Measurements from ENCODE around the gene PPP2R3A. TPM values are rescaled to one million over a fixed set of nuclear protein-coding genes. Genes with fewer than 3 reads are reported as not detected.

Gene PPP2R3A
- total RNA-seq, 4 donors from 2014 or later: 6.8 to 9.6 (median 8.2) TPM

DNA sequence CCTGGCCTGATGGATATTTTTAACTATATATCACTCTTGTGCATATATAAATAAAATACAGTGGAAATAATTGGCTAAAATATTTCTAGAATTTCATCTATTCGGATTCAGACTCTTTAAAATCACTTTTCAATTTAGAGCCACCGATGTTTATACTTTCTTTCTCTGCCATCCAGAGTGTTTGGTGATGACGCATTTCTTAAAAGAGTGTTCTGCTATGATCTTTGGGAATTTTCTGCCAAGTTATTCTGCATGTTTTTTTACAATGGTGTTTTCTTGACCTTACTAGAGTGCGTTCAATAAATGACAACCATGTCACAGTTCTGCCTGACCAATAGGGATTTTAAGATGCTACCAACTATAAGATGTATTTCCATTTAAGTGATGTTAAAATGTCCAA lies 30.2 kb downstream of the PPP2R3A start:
- DNase-seq (ENCODE audit: low spot score) (no peak), ATAC-seq (ENCODE audit: low FRiP score) (no peak)
- TF ChIP-seq, protein P1, sequence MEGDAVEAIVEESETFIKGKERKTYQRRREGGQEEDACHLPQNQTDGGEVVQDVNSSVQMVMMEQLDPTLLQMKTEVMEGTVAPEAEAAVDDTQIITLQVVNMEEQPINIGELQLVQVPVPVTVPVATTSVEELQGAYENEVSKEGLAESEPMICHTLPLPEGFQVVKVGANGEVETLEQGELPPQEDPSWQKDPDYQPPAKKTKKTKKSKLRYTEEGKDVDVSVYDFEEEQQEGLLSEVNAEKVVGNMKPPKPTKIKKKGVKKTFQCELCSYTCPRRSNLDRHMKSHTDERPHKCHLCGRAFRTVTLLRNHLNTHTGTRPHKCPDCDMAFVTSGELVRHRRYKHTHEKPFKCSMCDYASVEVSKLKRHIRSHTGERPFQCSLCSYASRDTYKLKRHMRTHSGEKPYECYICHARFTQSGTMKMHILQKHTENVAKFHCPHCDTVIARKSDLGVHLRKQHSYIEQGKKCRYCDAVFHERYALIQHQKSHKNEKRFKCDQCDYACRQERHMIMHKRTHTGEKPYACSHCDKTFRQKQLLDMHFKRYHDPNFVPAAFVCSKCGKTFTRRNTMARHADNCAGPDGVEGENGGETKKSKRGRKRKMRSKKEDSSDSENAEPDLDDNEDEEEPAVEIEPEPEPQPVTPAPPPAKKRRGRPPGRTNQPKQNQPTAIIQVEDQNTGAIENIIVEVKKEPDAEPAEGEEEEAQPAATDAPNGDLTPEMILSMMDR (IDR thresholded peaks at IDR 0.05): no peak

DNA sequence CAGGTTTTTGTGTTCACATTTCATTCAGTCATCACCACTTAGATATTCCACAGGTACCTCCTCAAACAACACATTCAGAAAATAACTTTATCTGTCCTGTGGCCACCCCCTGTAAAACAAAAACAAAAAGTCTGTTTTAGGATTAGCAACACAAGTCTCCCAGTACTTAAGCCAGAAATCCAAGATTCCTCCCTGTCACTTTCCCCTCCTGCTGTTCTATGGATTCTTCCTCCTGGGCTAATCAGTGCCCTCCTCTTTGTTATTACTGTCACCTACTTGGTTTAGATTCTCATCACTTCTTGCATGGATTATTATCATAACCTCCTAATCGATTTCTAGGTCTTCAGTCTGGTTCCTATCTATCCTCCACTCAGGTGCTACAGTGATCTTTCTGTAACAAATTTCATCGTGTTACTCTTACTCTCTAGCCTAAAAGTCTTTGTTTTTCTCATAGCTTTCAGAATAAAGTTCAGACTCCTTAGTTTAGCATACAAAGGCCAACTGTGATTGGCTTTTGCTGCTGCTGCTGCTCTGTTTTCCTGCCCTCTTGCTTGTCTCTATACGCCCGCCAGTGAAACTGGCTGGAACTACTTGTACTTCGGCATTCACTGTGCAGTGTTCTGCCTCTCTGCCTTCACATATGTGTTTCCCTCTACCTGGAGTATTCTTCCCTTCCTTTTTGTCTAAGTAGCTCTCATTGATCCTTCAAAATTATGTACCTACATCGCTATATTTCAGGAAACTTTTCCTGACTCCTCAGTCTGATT lies 32.2 kb downstream of the PPP2R3A start:
- DNase-seq (ENCODE audit: low spot score): no peak
- TF ChIP-seq, protein P1 (IDR thresholded peaks at IDR 0.05): no peak
- no peak for ATAC-seq (ENCODE audit: low FRiP score)

DNA sequence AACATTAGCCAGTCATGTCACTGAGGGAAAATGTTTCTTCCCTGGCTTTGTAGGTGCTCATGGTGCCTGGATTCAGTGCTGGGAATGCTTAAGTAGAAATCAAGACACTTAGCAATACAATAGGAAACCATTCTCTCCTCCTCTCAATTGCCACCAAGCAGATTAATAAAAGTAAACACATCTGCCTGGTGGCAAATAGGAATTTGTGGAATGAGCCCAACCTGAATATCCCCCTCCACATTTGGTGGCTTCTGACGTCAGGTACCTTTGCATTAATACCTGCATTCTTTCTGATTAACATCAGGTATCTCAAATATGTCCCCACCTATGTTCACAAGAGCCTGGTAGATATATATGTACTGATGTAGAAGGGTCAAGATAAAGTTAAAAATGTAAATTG lies 42.7 kb downstream of the PPP2R3A start:
- DNase-seq (ENCODE audit: low spot score): no peak
- TF ChIP-seq, protein P1 (IDR thresholded peaks at IDR 0.05): no peak
- ATAC-seq (ENCODE audit: low FRiP score): no peak

DNA sequence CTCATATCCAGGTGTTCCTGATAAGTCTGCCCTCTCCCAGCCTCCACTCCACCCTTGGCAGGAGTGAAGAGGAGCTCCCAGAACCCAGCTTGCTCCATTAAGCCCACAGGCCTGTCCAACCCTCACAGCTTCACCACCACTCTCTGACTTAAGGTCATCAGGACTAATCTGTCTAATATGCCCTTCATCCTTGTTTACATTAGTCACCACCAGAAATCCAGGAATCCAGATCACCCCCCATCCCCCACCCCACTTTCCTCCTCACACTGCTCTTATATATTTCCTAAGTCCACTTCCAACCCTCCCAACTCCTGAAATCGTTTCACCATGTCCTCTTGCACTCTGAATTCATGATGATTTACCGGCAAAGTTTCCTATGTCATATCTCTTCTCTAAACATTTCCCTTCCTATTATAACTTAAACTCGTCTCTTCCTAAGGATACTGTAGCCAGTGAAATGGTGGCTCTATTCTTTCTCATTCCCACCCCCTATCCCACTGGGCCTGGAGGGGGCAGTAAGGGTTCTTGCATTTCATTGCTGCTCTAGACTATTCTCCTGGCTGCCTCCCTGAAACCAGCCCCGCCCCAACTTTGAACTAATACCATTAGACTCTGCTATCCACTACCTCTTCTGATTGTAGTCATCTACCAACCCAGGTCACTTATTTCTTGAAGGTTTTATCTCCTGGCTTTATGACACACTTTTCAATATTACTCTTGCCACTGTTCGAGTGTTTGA lies 43.4 kb downstream of the PPP2R3A start:
- DNase-seq (ENCODE audit: low spot score): no peak
- ATAC-seq (ENCODE audit: low FRiP score): no peak
- TF ChIP-seq, protein P1 (IDR thresholded peaks at IDR 0.05): no peak

DNA sequence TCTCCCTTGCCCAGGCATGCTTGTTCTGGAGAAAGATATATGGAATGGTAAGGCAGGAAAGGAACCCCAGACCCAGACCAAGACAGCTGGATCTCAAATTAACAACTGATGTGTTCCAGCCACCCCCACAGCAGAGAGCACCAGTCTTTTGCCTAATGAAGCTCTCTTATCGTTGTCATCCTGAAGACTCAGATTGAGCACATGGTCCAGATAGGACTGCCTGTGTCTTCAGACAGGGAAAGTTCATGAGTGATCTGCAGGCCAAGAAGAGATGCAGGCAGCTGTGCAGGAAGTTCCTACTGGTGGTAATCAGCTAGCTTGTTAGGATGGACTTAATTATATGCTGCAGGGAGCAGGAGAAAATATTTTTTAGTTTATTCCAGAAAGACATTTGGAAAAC lies 53.3 kb downstream of the PPP2R3A start:
- TF ChIP-seq, protein P1 (IDR thresholded peaks at IDR 0.05): no peak
- DNase-seq (ENCODE audit: low spot score) (no peak), ATAC-seq (ENCODE audit: low FRiP score) (no peak)

DNA sequence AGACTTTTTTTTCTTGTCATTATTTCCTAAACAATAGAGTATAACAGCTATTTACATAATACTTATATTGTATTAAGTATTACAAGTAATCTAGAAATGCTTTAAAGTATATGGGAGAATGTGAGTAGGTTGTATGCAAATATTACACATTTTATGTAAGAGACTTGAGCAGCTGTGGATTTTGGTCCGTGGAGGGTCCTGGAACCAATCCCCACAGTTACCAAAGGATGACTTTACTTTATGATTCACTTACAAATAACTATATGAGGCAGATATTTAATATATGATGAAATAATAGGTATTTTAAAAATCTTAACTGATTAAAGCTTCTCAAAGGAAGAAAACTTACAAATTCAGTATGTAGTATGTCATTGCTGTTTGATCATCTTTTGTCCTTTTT lies 56.3 kb downstream of the PPP2R3A start:
- DNase-seq (ENCODE audit: low spot score) (no peak), ATAC-seq (ENCODE audit: low FRiP score) (no peak)
- TF ChIP-seq, protein P1 (IDR thresholded peaks at IDR 0.05): no peak

All from omental fat pad (tissue), 4 donors.